ENCODE data around the gene HEPHL1.

DNA sequence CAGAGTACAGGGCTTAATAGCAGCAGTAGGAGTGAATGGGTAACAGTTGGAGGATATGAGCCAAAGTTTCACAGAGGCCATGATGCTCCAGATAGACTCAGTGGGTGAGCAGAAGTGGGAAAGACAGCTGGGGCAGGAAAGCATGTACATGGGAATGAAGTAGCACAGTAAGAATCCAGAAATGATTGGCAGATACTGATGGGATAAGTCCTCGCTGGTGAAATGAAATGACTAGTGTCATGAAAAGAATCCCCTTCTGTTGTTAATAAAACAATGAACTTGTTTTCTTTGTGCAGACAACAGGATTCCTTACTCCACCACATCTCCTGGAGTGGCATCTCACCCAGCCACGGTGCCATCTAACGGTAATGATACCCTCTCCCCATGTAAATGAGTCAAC lies 90.1 kb downstream of the HEPHL1 start:
- TF ChIP-seq POLR2AphosphoS5 (IDR thresholded peaks at IDR 0.05) (no peak), POLR2A (IDR thresholded peaks at IDR 0.05) (no peak)
- TF ChIP-seq, protein P1, sequence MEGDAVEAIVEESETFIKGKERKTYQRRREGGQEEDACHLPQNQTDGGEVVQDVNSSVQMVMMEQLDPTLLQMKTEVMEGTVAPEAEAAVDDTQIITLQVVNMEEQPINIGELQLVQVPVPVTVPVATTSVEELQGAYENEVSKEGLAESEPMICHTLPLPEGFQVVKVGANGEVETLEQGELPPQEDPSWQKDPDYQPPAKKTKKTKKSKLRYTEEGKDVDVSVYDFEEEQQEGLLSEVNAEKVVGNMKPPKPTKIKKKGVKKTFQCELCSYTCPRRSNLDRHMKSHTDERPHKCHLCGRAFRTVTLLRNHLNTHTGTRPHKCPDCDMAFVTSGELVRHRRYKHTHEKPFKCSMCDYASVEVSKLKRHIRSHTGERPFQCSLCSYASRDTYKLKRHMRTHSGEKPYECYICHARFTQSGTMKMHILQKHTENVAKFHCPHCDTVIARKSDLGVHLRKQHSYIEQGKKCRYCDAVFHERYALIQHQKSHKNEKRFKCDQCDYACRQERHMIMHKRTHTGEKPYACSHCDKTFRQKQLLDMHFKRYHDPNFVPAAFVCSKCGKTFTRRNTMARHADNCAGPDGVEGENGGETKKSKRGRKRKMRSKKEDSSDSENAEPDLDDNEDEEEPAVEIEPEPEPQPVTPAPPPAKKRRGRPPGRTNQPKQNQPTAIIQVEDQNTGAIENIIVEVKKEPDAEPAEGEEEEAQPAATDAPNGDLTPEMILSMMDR (IDR thresholded peaks at IDR 0.05): no peak
